B cell (primary cell): ENCODE data around the gene MFSD6.

Experiments
- CTCF ChIP-seq: fragments of 200-600 bp; IDR thresholded peaks from one replicate; pipeline ENCODE4 v1.8.0; 2022; ENCODE audit warnings: antibody characterized with exemption, mild to moderate bottlenecking
- EZH2 ChIP-seq: IDR thresholded peaks from 2 replicates; pipeline ENCODE4 v1.6.1; 2012; ENCODE audit warnings: borderline replicate concordance, low read depth, mild to moderate bottlenecking, moderate library complexity, low read length; ENCODE audit not compliant: insufficient read depth, poor library complexity, severe bottlenecking

- TF ChIP-seq CTCF (no peak), EZH2 (no peak)
These were observed 139.7 kb downstream of the MFSD6 start for GRCh38 chr2:190547886-190548285.
